Epithelial cell of proximal tubule (primary cell): ENCODE results near the gene LIN52. TPM values are rescaled to one million over a fixed set of nuclear protein-coding genes. Genes with fewer than 3 reads are reported as not detected.

Source experiments
- DNase-seq: peaks from one replicate; pipeline ENCODE4 v3.0.0-alpha.2; 2011; ENCODE audit warnings: low read depth
- H3K4me3 ChIP-seq: 2 replicates; pipeline ENCODE4 v1.5.1; 2011; ENCODE audit warnings: low read depth, mild to moderate bottlenecking, low read length
- total RNA-seq: library from RNA; depleted of rRNA; stranded (reverse); fragments of >200 nt; gene quantifications from 2 replicates; pipeline ENCODE4 v1.2.3, GENCODE V29; 2015
- TF ChIP-seq, protein P1 (sequence below): conservative IDR thresholded peaks from 2 replicates; pipeline ENCODE4 v1.5.1; 2012; ENCODE audit warnings: low read depth, mild to moderate bottlenecking, low read length

Gene LIN52
- total RNA-seq, 1 donor from 2014 or later = 4.6 TPM

GRCh38 chr14:74049876-74050495 is 34.8 kb upstream of the LIN52 start:
- no peak for DNase-seq
- H3K4me3 ChIP-seq = no peak overlapping the region
- TF ChIP-seq, protein P1, sequence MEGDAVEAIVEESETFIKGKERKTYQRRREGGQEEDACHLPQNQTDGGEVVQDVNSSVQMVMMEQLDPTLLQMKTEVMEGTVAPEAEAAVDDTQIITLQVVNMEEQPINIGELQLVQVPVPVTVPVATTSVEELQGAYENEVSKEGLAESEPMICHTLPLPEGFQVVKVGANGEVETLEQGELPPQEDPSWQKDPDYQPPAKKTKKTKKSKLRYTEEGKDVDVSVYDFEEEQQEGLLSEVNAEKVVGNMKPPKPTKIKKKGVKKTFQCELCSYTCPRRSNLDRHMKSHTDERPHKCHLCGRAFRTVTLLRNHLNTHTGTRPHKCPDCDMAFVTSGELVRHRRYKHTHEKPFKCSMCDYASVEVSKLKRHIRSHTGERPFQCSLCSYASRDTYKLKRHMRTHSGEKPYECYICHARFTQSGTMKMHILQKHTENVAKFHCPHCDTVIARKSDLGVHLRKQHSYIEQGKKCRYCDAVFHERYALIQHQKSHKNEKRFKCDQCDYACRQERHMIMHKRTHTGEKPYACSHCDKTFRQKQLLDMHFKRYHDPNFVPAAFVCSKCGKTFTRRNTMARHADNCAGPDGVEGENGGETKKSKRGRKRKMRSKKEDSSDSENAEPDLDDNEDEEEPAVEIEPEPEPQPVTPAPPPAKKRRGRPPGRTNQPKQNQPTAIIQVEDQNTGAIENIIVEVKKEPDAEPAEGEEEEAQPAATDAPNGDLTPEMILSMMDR = no peak

- H3K4me3 ChIP-seq = no peak overlapping the region
- DNase-seq = no peak
- TF ChIP-seq, protein P1 = no peak
Measured at GRCh38 chr14:74062809-74063150, 22.0 kb upstream of the LIN52 start.

DNA sequence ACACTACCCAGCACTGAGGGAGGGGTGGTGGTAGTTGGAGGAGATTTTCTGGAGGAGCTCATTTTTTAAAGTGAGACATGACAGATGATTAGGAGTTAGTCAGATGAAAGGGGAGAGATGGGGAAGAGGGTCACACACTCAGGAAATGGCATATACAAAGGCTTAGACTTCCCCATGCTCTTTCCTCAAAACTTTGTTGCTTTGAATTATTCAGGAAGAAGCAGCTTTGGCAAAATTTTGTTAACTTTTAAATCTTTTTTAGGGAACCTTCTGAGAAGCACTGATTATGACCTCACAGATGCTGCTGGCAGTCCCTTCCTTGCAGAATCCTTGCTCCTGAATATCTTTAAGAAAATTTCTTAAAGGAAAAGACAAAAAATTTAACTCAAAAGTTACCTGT is 20.3 kb upstream of the LIN52 start:
- TF ChIP-seq, protein P1 = no peak
- H3K4me3 ChIP-seq = no peak overlapping the region
- no peak for DNase-seq

GRCh38 chr14:74064883-74065282 is 19.9 kb upstream of the LIN52 start:
- no peak for DNase-seq
- no peak overlapping the region for H3K4me3 ChIP-seq
- TF ChIP-seq, protein P1 = no peak

- H3K4me3 ChIP-seq = no peak overlapping the region
- no peak for DNase-seq
- TF ChIP-seq, protein P1 = no peak
Measured at GRCh38 chr14:74065746-74066575, 18.8 kb upstream of the LIN52 start.

GRCh38 chr14:74077401-74077800 is 7.4 kb upstream of the LIN52 start:
- DNase-seq = no peak
- H3K4me3 ChIP-seq = no peak overlapping the region
- TF ChIP-seq, protein P1 = no peak

- TF ChIP-seq, protein P1 = no peak
- no peak overlapping the region for H3K4me3 ChIP-seq
- no peak for DNase-seq
Measured at GRCh38 chr14:74080820-74081460, 3.8 kb upstream of the LIN52 start.
